Upper lobe of right lung (tissue), 1 donor: ENCODE measurements around the gene EIPR1. TPM values are rescaled to one million over a fixed set of nuclear protein-coding genes. Genes with fewer than 3 reads are reported as not detected.

ENCODE experiments used
- ATAC-seq: fragments of 200-7000 bp; cut with Tn5 transposase; one replicate; pipeline ENCODE4 v1.9.1; 2020; ENCODE audit warnings: mild to moderate bottlenecking, moderate library complexity
- DNase-seq: peaks from one replicate; pipeline ENCODE4 v3.0.0-alpha.2; 2020
- H3K27ac ChIP-seq: fragments of 200-600 bp; one replicate; pipeline ENCODE4 v1.8.0; 2022
- H3K27me3 ChIP-seq: fragments of 200-600 bp; one replicate; pipeline ENCODE4 v1.8.0; 2022; ENCODE audit warnings: mild to moderate bottlenecking
- H3K36me3 ChIP-seq: fragments of 200-600 bp; one replicate; pipeline ENCODE4 v1.8.0; 2022
- H3K4me1 ChIP-seq: fragments of 200-600 bp; one replicate; pipeline ENCODE4 v1.8.0; 2022
- H3K4me3 ChIP-seq: fragments of 200-600 bp; one replicate; pipeline ENCODE4 v1.8.0; 2022; ENCODE audit warnings: mild to moderate bottlenecking
- H3K9me3 ChIP-seq: fragments of 200-600 bp; one replicate; pipeline ENCODE4 v1.8.0; 2022
- CTCF ChIP-seq: fragments of 200-600 bp; IDR thresholded peaks from one replicate; pipeline ENCODE4 v1.8.0; 2022; ENCODE audit warnings: antibody characterized with exemption
- intact Hi-C: fragments of 100-400 bp; cut with DNase I; formaldehyde crosslinking; loops from one replicate; pipeline ENCODE4 v1.11.0; 2022
- total RNA-seq: library from RNA; stranded (reverse); fragmentation: NEBNext Ultra II Directional; extraction: Animal tissue kit (Norgen Biotek cat#: 25700); gene quantifications from one replicate; pipeline ENCODE4 v1.2.1, GENCODE V29; 2021
- donor health status: DM: no; HTN: yes; CAD: no; lungs with severe emphysema.

EIPR1 gene
- total RNA-seq, 1 donor from 2014 or later = 16.6 TPM

GRCh38 chr2:3189076-3189591 is 188.5 kb downstream of the EIPR1 start:
- intact Hi-C loops = no loop called here
- Histone ChIP-seq H3K36me3 (peaks cover 12% of the 10 kb centered on the region), H3K4me1 (no peaks in the 10 kb centered on the region), H3K27ac (no peak overlapping the region), H3K4me3 (no peak overlapping the region), H3K27me3 (no peaks in the 10 kb centered on the region), H3K9me3 (no peaks in the 10 kb centered on the region)
- no peak for DNase-seq
- no peak for TF ChIP-seq CTCF
- no peak for ATAC-seq

GRCh38 chr2:3188405-3188946 is 189.1 kb downstream of the EIPR1 start:
- no peak overlapping the region for H3K4me3 ChIP-seq
- TF ChIP-seq CTCF = no peak
- H3K27ac ChIP-seq = no peak overlapping the region
- peaks cover 10% of the 10 kb centered on the region for H3K36me3 ChIP-seq
- no peak for ATAC-seq
- DNase-seq = no peak
- no peaks in the 10 kb centered on the region for H3K27me3 ChIP-seq
- H3K9me3 ChIP-seq = no peaks in the 10 kb centered on the region
- intact Hi-C loops = no loop called here
- no peaks in the 10 kb centered on the region for H3K4me1 ChIP-seq

GRCh38 chr2:3187467-3187866 is 190.2 kb downstream of the EIPR1 start:
- Histone ChIP-seq H3K27me3 (no peaks in the 10 kb centered on the region), H3K36me3 (peaks cover 8% of the 10 kb centered on the region), H3K9me3 (no peaks in the 10 kb centered on the region), H3K4me3 (no peak overlapping the region), H3K4me1 (no peaks in the 10 kb centered on the region), H3K27ac (no peak overlapping the region)
- no peak for TF ChIP-seq CTCF
- ATAC-seq (no peak), DNase-seq (no peak)
- intact Hi-C loops = no loop called here

- no peak for DNase-seq
- TF ChIP-seq CTCF = no peak
- intact Hi-C loops = no loop called here
Observed at GRCh38 chr2:3186766-3187165, 190.9 kb downstream of the EIPR1 start.

GRCh38 chr2:3185910-3186309 is 191.7 kb downstream of the EIPR1 start:
- no peak for DNase-seq
- no peaks in the 10 kb centered on the region for H3K36me3 ChIP-seq
- H3K27me3 ChIP-seq = no peaks in the 10 kb centered on the region
- no peak for ATAC-seq
- H3K4me3 ChIP-seq = no peak overlapping the region
- TF ChIP-seq CTCF = no peak
- no peak overlapping the region for H3K27ac ChIP-seq
- no peaks in the 10 kb centered on the region for H3K9me3 ChIP-seq
- H3K4me1 ChIP-seq = no peaks in the 10 kb centered on the region
- intact Hi-C loops = no loop called here

More at GRCh38 chr2:3186766-3187165, 190.9 kb downstream of the EIPR1 start:
- ATAC-seq = no peak
- Histone ChIP-seq H3K27ac (no peak overlapping the region), H3K4me1 (no peaks in the 10 kb centered on the region), H3K36me3 (peaks cover 1% of the 10 kb centered on the region), H3K4me3 (no peak overlapping the region), H3K9me3 (no peaks in the 10 kb centered on the region), H3K27me3 (no peaks in the 10 kb centered on the region)

GRCh38 chr2:3185256-3185655 is 192.4 kb downstream of the EIPR1 start:
- Histone ChIP-seq H3K36me3 (no peaks in the 10 kb centered on the region), H3K27ac (no peak overlapping the region), H3K27me3 (no peaks in the 10 kb centered on the region), H3K4me3 (no peak overlapping the region), H3K9me3 (no peaks in the 10 kb centered on the region), H3K4me1 (no peaks in the 10 kb centered on the region)
- ATAC-seq (no peak), DNase-seq (no peak)
- no peak for TF ChIP-seq CTCF
- intact Hi-C loops = no loop called here
